GM13977 (cell line): ENCODE results near the gene ZNF630.
"Not testable (repeated sequence)": the region's sequence is repeated elsewhere in the genome, so short reads cannot be mapped to it uniquely, and the experiment has no call there.

Source experiments
- DNase-seq: peaks from one replicate; pipeline ENCODE4 v3.0.0; 2012; ENCODE audit warnings: low spot score
- CTCF ChIP-seq: IDR thresholded peaks from 2 replicates; pipeline ENCODE4 v1.5.1; 2012; ENCODE audit warnings: mild to moderate bottlenecking, control low read depth; ENCODE audit not compliant: insufficient read depth; ENCODE audit errors: extremely low read depth, missing control alignments
- in situ Hi-C: fragments of 300-500 bp; cut with MboI; formaldehyde crosslinking; loops from one replicate; pipeline ENCODE4 v1.12.0; 2022; ENCODE audit warnings: low sequenced_read_pairs, low pct_unique_long_range_greater_than_20kb, mixed read lengths, inconsistent platforms; ENCODE audit not compliant: unreplicated experiment

The ZNF630 gene

DNA sequence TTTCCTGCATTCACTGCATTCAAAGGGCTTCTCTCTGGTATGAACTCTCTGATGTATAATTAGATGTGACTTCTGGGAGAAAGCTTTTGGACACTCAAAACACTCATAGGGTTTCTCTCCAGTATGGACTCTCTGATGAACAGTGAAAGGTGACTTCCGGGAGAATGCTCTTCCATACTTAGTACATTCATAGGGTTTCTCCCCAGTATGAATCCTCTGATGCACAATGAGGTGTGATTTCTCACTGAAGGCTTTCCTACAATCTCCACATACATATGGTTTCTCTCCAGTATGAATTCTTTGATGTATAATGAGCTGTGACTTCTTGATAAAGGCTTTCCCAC, 12.2 kb downstream of the ZNF630 start:
- in situ Hi-C loops: no loop called here
- DNase-seq: no peak
- no peak for TF ChIP-seq CTCF

DNA sequence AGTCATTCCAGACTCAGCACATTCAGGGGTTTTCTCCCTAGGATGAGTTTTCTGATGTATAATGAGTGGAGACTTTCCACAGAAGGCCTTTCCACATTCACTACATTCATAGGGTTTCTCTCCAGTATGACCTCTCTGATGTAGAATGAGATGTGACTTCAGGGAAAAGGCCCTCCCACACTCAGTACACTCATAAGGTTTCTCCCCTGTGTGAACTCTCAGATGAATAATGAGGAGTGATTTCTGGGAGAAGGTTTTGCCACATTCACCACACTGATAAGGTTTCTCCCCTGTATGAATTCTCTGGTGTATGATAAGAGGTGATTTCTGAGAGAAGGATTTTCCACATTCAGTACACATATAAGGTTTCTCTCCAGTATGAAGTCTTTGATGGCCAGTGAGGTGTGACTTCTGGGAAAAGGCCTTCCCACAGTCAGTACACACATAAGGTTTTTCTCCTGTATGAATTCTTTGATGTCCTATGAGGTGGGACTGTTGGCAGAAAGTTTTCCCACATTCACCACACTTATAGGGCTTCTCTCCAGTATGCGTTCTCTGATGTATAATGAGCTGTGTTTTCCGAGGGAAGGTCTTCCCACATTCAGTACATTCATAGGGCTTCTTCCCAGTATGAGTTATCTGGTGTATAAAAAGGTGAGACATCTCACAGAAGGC, 12.7 kb downstream of the ZNF630 start:
- DNase-seq: no peak
- in situ Hi-C loops: no loop called here
- TF ChIP-seq CTCF: no peak

DNA sequence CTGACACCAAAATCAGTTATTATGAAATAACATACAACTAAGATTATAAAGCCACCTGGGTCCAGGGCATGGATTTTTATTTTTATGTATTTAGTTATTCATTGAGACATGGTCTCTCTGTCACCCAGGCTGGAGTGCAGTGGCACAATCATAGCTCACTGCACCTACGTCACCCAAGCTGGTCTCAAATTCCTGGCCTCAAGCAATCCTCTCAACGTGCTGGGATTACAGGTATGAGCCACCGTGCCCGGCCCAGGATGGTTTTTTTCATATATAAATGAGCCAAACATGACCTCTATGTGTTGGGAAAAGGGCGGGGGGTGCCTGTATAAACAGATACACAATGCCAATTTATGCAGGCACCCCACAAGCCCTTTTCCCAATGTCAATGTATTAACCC, 24.6 kb downstream of the ZNF630 start:
- no peak for TF ChIP-seq CTCF
- in situ Hi-C loops: no loop called here
- DNase-seq: no peak

GRCh38 chrX:48045410-48046311, 25.8 kb downstream of the ZNF630 start:
- no peak for DNase-seq
- no peak for TF ChIP-seq CTCF
- in situ Hi-C loops: no loop called here

GRCh38 chrX:48043056-48043455, 28.4 kb downstream of the ZNF630 start:
- TF ChIP-seq CTCF: no peak
- in situ Hi-C loops: no loop called here
- DNase-seq: no peak

- DNase-seq: no peak
- in situ Hi-C loops: no loop called here
- TF ChIP-seq CTCF: no peak
Measured at GRCh38 chrX:48035891-48036290, 35.5 kb downstream of the ZNF630 start.

GRCh38 chrX:48030641-48031173, 40.7 kb downstream of the ZNF630 start:
- DNase-seq, in situ Hi-C loops: not testable (repeated sequence)
